ENCODE results near the gene CYP2U1.

Gene CYP2U1

GRCh38 chr4:107972605-107973004, 41.3 kb downstream of the CYP2U1 start:
- TF ChIP-seq POLR2A (IDR thresholded peaks at IDR 0.05; ENCODE audit: low read depth, low read length) (no peak), POLR2AphosphoS5 (IDR thresholded peaks at IDR 0.05; ENCODE audit: low read depth, low read length) (no peak), TAF1 (IDR thresholded peaks at IDR 0.05; ENCODE audit: borderline replicate concordance, low read depth, low read length) (no peak)

GRCh38 chr4:107974523-107974922, 43.2 kb downstream of the CYP2U1 start:
- no peak for FAIRE-seq
- TF ChIP-seq POLR2A (IDR thresholded peaks at IDR 0.05; ENCODE audit: low read depth, low read length) (no peak), POLR2AphosphoS5 (IDR thresholded peaks at IDR 0.05; ENCODE audit: low read depth, low read length) (no peak), TAF1 (IDR thresholded peaks at IDR 0.05; ENCODE audit: borderline replicate concordance, low read depth, low read length) (no peak)
- no peak for DNase-seq (ENCODE audit: insufficient read length)

More at GRCh38 chr4:107972605-107973004, 41.3 kb downstream of the CYP2U1 start:
- DNase-seq (ENCODE audit: insufficient read length) (no peak), FAIRE-seq (no peak)

- FAIRE-seq (no peak), DNase-seq (ENCODE audit: insufficient read length) (no peak)
- TF ChIP-seq TAF1 (IDR thresholded peaks at IDR 0.05; ENCODE audit: borderline replicate concordance, low read depth, low read length) (no peak), POLR2AphosphoS5 (IDR thresholded peaks at IDR 0.05; ENCODE audit: low read depth, low read length) (no peak), POLR2A (IDR thresholded peaks at IDR 0.05; ENCODE audit: low read depth, low read length) (no peak)
These were observed 46.1 kb downstream of the CYP2U1 start for GRCh38 chr4:107977482-107977881.

- DNase-seq (ENCODE audit: insufficient read length) (no peak), FAIRE-seq (no peak)
- no peak for TF ChIP-seq TAF1 (IDR thresholded peaks at IDR 0.05; ENCODE audit: borderline replicate concordance, low read depth, low read length)
- no peak for TF ChIP-seq POLR2AphosphoS5 (IDR thresholded peaks at IDR 0.05; ENCODE audit: low read depth, low read length)
- no peak for TF ChIP-seq POLR2A (IDR thresholded peaks at IDR 0.05; ENCODE audit: low read depth, low read length)
These were observed 46.8 kb downstream of the CYP2U1 start for GRCh38 chr4:107977966-107978705.

- DNase-seq (ENCODE audit: insufficient read length): no peak
- no peak for FAIRE-seq
These were observed 47.5 kb downstream of the CYP2U1 start for GRCh38 chr4:107978716-107979451.

GRCh38 chr4:107987916-107988762, 56.8 kb downstream of the CYP2U1 start:
- TF ChIP-seq POLR2AphosphoS5 (IDR thresholded peaks at IDR 0.05; ENCODE audit: low read depth, low read length): no peak
- TF ChIP-seq TAF1 (IDR thresholded peaks at IDR 0.05; ENCODE audit: borderline replicate concordance, low read depth, low read length): no peak
- no peak for TF ChIP-seq POLR2A (IDR thresholded peaks at IDR 0.05; ENCODE audit: low read depth, low read length)
- DNase-seq (ENCODE audit: insufficient read length) (no peak), FAIRE-seq (peak; percentile 30)

More at GRCh38 chr4:107978716-107979451, 47.5 kb downstream of the CYP2U1 start:
- TF ChIP-seq POLR2AphosphoS5 (IDR thresholded peaks at IDR 0.05; ENCODE audit: low read depth, low read length): no peak
- TF ChIP-seq POLR2A (IDR thresholded peaks at IDR 0.05; ENCODE audit: low read depth, low read length): no peak
- no peak for TF ChIP-seq TAF1 (IDR thresholded peaks at IDR 0.05; ENCODE audit: borderline replicate concordance, low read depth, low read length)

- FAIRE-seq (no peak), DNase-seq (ENCODE audit: insufficient read length) (no peak)
- TF ChIP-seq POLR2AphosphoS5 (IDR thresholded peaks at IDR 0.05; ENCODE audit: low read depth, low read length) (no peak), POLR2A (IDR thresholded peaks at IDR 0.05; ENCODE audit: low read depth, low read length) (no peak), TAF1 (IDR thresholded peaks at IDR 0.05; ENCODE audit: borderline replicate concordance, low read depth, low read length) (no peak)
These were observed 57.4 kb downstream of the CYP2U1 start for GRCh38 chr4:107988763-107989035.

- FAIRE-seq: no peak
- no peak for TF ChIP-seq TAF1 (IDR thresholded peaks at IDR 0.05; ENCODE audit: borderline replicate concordance, low read depth, low read length)
- TF ChIP-seq POLR2AphosphoS5 (IDR thresholded peaks at IDR 0.05; ENCODE audit: low read depth, low read length): no peak
- TF ChIP-seq POLR2A (IDR thresholded peaks at IDR 0.05; ENCODE audit: low read depth, low read length): no peak
- no peak for DNase-seq (ENCODE audit: insufficient read length)
These were observed 57.8 kb downstream of the CYP2U1 start for GRCh38 chr4:107989162-107989536.

- TF ChIP-seq TAF1 (IDR thresholded peaks at IDR 0.05; ENCODE audit: borderline replicate concordance, low read depth, low read length): peak; percentile 42; the same call in 1 of the 2 replicates
- TF ChIP-seq POLR2AphosphoS5 (IDR thresholded peaks at IDR 0.05; ENCODE audit: low read depth, low read length): peak; percentile 88
- TF ChIP-seq POLR2A (IDR thresholded peaks at IDR 0.05; ENCODE audit: low read depth, low read length): peak; percentile 90
- FAIRE-seq (peak; percentile 97), DNase-seq (ENCODE audit: insufficient read length) (peak; percentile 82)
These were observed 58.4 kb downstream of the CYP2U1 start, which contains the start of gene HADH for GRCh38 chr4:107989537-107990386. HADH (plus strand) TSS chr4:107989889; CDS start chr4:107989933, 44 bp downstream.

GRCh38 chr4:107991945-107992630, 60.7 kb downstream of the CYP2U1 start:
- no peak for FAIRE-seq
- TF ChIP-seq TAF1 (IDR thresholded peaks at IDR 0.05; ENCODE audit: borderline replicate concordance, low read depth, low read length): no peak
- no peak for TF ChIP-seq POLR2AphosphoS5 (IDR thresholded peaks at IDR 0.05; ENCODE audit: low read depth, low read length)
- TF ChIP-seq POLR2A (IDR thresholded peaks at IDR 0.05; ENCODE audit: low read depth, low read length): no peak
- no peak for DNase-seq (ENCODE audit: insufficient read length)
